ENCODE data around the gene BBX.

GRCh38 chr3:107767897-107768605 is 245.3 kb downstream of the BBX start:
- TF ChIP-seq CSDC2 (CRISPR knock-in tag; IDR thresholded peaks at IDR 0.05) (no peak), GLIS3 (CRISPR knock-in tag; IDR thresholded peaks at IDR 0.05) (no peak), TCF4 (CRISPR knock-in tag; IDR thresholded peaks at IDR 0.05; ENCODE audit: borderline replicate concordance) (no peak), PATZ1 (CRISPR knock-in tag; IDR thresholded peaks at IDR 0.05; ENCODE audit: borderline replicate concordance) (no peak), ZFP3 (CRISPR knock-in tag; IDR thresholded peaks at IDR 0.05) (no peak), BACH2 (CRISPR knock-in tag; IDR thresholded peaks at IDR 0.05; ENCODE audit: borderline replicate concordance) (no peak)

All from SK-N-SH treated with all-trans-retinoic acid at 6 μM for 48 hours (cell line).